ENCODE results near the gene CMTM3.
"Not testable (repeated sequence)": the region's sequence is repeated elsewhere in the genome, so short reads cannot be mapped to it uniquely, and the experiment has no call there.

Gene CMTM3

GRCh38 chr16:66592814-66593213 is 11.7 kb upstream of the CMTM3 start:
- Histone ChIP-seq H3K27me3 (no peaks in the 10 kb centered on the region), H3K36me3 (peaks cover 21% of the 10 kb centered on the region), H3K9me3 (no peaks in the 10 kb centered on the region), H3K4me1 (ENCODE audit: control insufficient read depth in 1 of 2, insufficient read depth in 1 of 2, low read depth in 1 of 2, low read length in 1 of 2) (peaks cover 28 to 39% of the 10 kb centered on the region in 2 experiments), H3K4me3 (ENCODE audit: low read depth in 1 of 2, low read length in 1 of 2) (no peak overlapping the region), H3K27ac (no peak overlapping the region)
- TF ChIP-seq CTCF (IDR thresholded peaks at IDR 0.05) = no peak

- Histone ChIP-seq H3K27me3 (peaks cover 6% of the 10 kb centered on the region), H3K4me3 (ENCODE audit: low read depth in 1 of 2, low read length in 1 of 2) (no peak overlapping the region), H3K4me1 (ENCODE audit: control insufficient read depth in 1 of 2, insufficient read depth in 1 of 2, low read depth in 1 of 2, low read length in 1 of 2) (peaks cover 16 to 19% of the 10 kb centered on the region in 2 experiments), H3K9me3 (no peaks in the 10 kb centered on the region), H3K27ac (no peak overlapping the region), H3K36me3 (peaks cover 6% of the 10 kb centered on the region)
- TF ChIP-seq CTCF (IDR thresholded peaks at IDR 0.05) = no peak
Measured at GRCh38 chr16:66594739-66595138, 9.8 kb upstream of the CMTM3 start.

- H3K27me3 ChIP-seq; H3K4me1 ChIP-seq (ENCODE audit: control insufficient read depth in 1 of 2, insufficient read depth in 1 of 2, low read depth in 1 of 2, low read length in 1 of 2); H3K9me3 ChIP-seq; H3K27ac ChIP-seq; H3K36me3 ChIP-seq; H3K4me3 ChIP-seq (ENCODE audit: low read depth in 1 of 2, low read length in 1 of 2): not testable (repeated sequence)
Measured at GRCh38 chr16:66596559-66596958, 7.9 kb upstream of the CMTM3 start.

GRCh38 chr16:66596986-66597848 is 7.3 kb upstream of the CMTM3 start:
- no peak overlapping the region for H3K4me3 ChIP-seq (ENCODE audit: low read depth in 1 of 2, low read length in 1 of 2)

GRCh38 chr16:66598111-66598510 is 6.4 kb upstream of the CMTM3 start:
- Histone ChIP-seq H3K4me3 (ENCODE audit: low read depth in 1 of 2, low read length in 1 of 2) (no peak overlapping the region), H3K27ac (no peak overlapping the region), H3K27me3 (peaks cover 19% of the 10 kb centered on the region), H3K36me3 (no peaks in the 10 kb centered on the region), H3K9me3 (no peaks in the 10 kb centered on the region), H3K4me1 (ENCODE audit: control insufficient read depth in 1 of 2, insufficient read depth in 1 of 2, low read depth in 1 of 2, low read length in 1 of 2) (no peaks in the 10 kb centered on the region)
- no peak for TF ChIP-seq CTCF (IDR thresholded peaks at IDR 0.05)

More at GRCh38 chr16:66596986-66597848, 7.3 kb upstream of the CMTM3 start:
- H3K27ac ChIP-seq = no peak overlapping the region
- no peaks in the 10 kb centered on the region for H3K36me3 ChIP-seq
- H3K4me1 ChIP-seq (ENCODE audit: control insufficient read depth in 1 of 2, insufficient read depth in 1 of 2, low read depth in 1 of 2, low read length in 1 of 2) = no peaks in the 10 kb centered on the region
- TF ChIP-seq CTCF (IDR thresholded peaks at IDR 0.05) = no peak
- peaks cover 10% of the 10 kb centered on the region for H3K27me3 ChIP-seq
- H3K9me3 ChIP-seq = no peaks in the 10 kb centered on the region

- Histone ChIP-seq H3K9me3 (no peaks in the 10 kb centered on the region), H3K27ac (no peak overlapping the region), H3K4me1 (ENCODE audit: control insufficient read depth in 1 of 2, insufficient read depth in 1 of 2, low read depth in 1 of 2, low read length in 1 of 2) (peaks cover 8 to 9% of the 10 kb centered on the region in 2 experiments), H3K27me3 (peaks cover 32% of the 10 kb centered on the region), H3K36me3 (no peaks in the 10 kb centered on the region), H3K4me3 (ENCODE audit: low read depth in 1 of 2, low read length in 1 of 2) (no peak overlapping the region)
- no peak for TF ChIP-seq CTCF (IDR thresholded peaks at IDR 0.05)
Measured at GRCh38 chr16:66599726-66600125, 4.8 kb upstream of the CMTM3 start.

Data from neutrophil (primary cell).